GM12878 (cell line): ENCODE measurements around the gene ICA1. TPM values are rescaled to one million over a fixed set of nuclear protein-coding genes. Genes with fewer than 3 reads are reported as not detected.

Source experiments
- ATAC-seq: fragments of 200-7000 bp; cut with Tn5 transposase; 3 replicates; pipeline ENCODE4 v1.9.1; 2020; ENCODE audit warnings: mild to moderate bottlenecking, moderate library complexity
- BruUV-seq: library from RNA; stranded (reverse); fragments of 400-500 nt; replicated peaks from 2 replicates; lab custom pipeline; 2021; lab: Mats Ljungman, UMichigan
- CTCF ChIA-PET: fragments of 300-600 bp; sonication (Branson Sonifier 250); formaldehyde crosslinking; extraction: SDS; loops from one replicate; lab custom pipeline; 2021; ENCODE audit warnings: inconsistent platforms; lab: Yijun Ruan, JAX
- POLR2A ChIA-PET: fragments of 350-600 bp; formaldehyde crosslinking; extraction: SDS; loops from one replicate; lab custom pipeline; 2021; ENCODE audit warnings: inconsistent platforms; lab: Charles Lee
- RAD21 ChIA-PET: fragments of 300-600 bp; sonication (Branson Sonifier 250); formaldehyde crosslinking; loops from one replicate; lab custom pipeline; 2023; ENCODE audit warnings: antibody characterized with exemption; ENCODE audit not compliant: unreplicated experiment; lab: Charles Lee
- SMC1A ChIA-PET: fragments of 300-600 bp; sonication (Branson Sonifier 250); formaldehyde crosslinking; loops from one replicate; lab custom pipeline; 2023; ENCODE audit not compliant: unreplicated experiment, uncharacterized antibody; lab: Charles Lee
- DNase-seq: peaks from one replicate; pipeline ENCODE4 v3.0.0-alpha.2; 2011; ENCODE audit warnings: low read depth, low spot score
- FAIRE-seq: peaks from 3 replicates; lab custom pipeline; 2011; peaks lifted over from hg19 to GRCh38; lab: Jason Lieb, UNC
- H2AFZ ChIP-seq: 2 replicates; pipeline ENCODE4 v1.6.0; 2011; ENCODE audit warnings: low read depth, low read length, control low read depth; ENCODE audit not compliant: control insufficient read depth
- H3K27ac ChIP-seq: 2 replicates; pipeline ENCODE4 v1.5.1; 2011; ENCODE audit warnings: control low read depth; ENCODE audit not compliant: control insufficient read depth, insufficient read depth
- H3K27me3 ChIP-seq, 2 experiments: replicated peaks in 1 of 2; 2 replicates each; pipeline versions ENCODE4 v1.6.0 to v1.6.1; 2011; ENCODE audit warnings: low read length in 1 of 2; ENCODE audit not compliant: control insufficient read depth in 2 of 2, insufficient read depth in 2 of 2
- H3K36me3 ChIP-seq, 2 experiments: 2 replicates each; pipeline ENCODE4 v1.5.1; 2011; ENCODE audit warnings: low read length in 1 of 2; ENCODE audit not compliant: control insufficient read depth in 2 of 2, insufficient read depth in 2 of 2
- H3K4me1 ChIP-seq: 2 replicates; pipeline ENCODE4 v1.6.1; 2011; ENCODE audit warnings: mild to moderate bottlenecking, low read length, moderate library complexity, mixed read lengths; ENCODE audit not compliant: control insufficient read depth, insufficient read depth
- H3K4me2 ChIP-seq: 2 replicates; pipeline ENCODE4 v1.6.0; 2011; ENCODE audit warnings: control low read depth; ENCODE audit not compliant: control insufficient read depth, insufficient read depth
- H3K4me3 ChIP-seq: fragments of 200-600 bp; sonication (generic); 2 replicates; pipeline ENCODE4 v1.5.1; 2016
- H3K79me2 ChIP-seq: 2 replicates; pipeline ENCODE4 v1.6.0; 2011; ENCODE audit warnings: low read length; ENCODE audit not compliant: control insufficient read depth, insufficient read depth
- H3K9ac ChIP-seq: 2 replicates; pipeline ENCODE4 v1.8.0; 2011; ENCODE audit warnings: low read length, control low read depth, mixed read lengths; ENCODE audit not compliant: control insufficient read depth, insufficient read depth
- H3K9me3 ChIP-seq: replicated peaks from 3 replicates; pipeline ENCODE4 v1.5.1; 2011; ENCODE audit warnings: mild to moderate bottlenecking, low read length; ENCODE audit not compliant: control insufficient read depth, insufficient read depth
- H4K20me1 ChIP-seq: 2 replicates; pipeline ENCODE4 v1.6.0; 2011; ENCODE audit not compliant: control insufficient read depth, insufficient read depth
- BCL11A ChIP-seq: IDR thresholded peaks from 2 replicates; pipeline ENCODE4 v1.6.1; 2011; ENCODE audit warnings: low read depth, low read length
- EZH2 ChIP-seq: IDR thresholded peaks from 2 replicates; pipeline ENCODE4 v1.6.1; 2012; ENCODE audit warnings: low read depth, mild to moderate bottlenecking, control low read depth, inconsistent platforms, low read length, borderline replicate concordance; ENCODE audit not compliant: control insufficient read depth
- HCFC1 ChIP-seq: fragments of 150-350 bp; IDR thresholded peaks from 2 replicates; pipeline ENCODE4 v1.6.1; 2014; ENCODE audit warnings: low read length
- IRF3 ChIP-seq: fragments of 450-650 bp; IDR thresholded peaks from 2 replicates; pipeline ENCODE4 v1.6.1; 2014; ENCODE audit warnings: mild to moderate bottlenecking
- IRF4 ChIP-seq: IDR thresholded peaks from 2 replicates; pipeline ENCODE4 v1.6.1; 2011; ENCODE audit warnings: low read depth, low read length
- KLF5 ChIP-seq: fragments of 450-650 bp; IDR thresholded peaks from 2 replicates; pipeline ENCODE4 v1.6.1; 2014; ENCODE audit warnings: mild to moderate bottlenecking; ENCODE audit not compliant: partially characterized antibody
- MTA2 ChIP-seq: fragments of 450-650 bp; IDR thresholded peaks from 2 replicates; pipeline ENCODE4 v1.6.1; 2016; ENCODE audit warnings: low read depth, mild to moderate bottlenecking, moderate library complexity
- NKRF ChIP-seq: fragments of 450-650 bp; conservative IDR thresholded peaks from 2 replicates; pipeline ENCODE4 v1.6.1; 2017; ENCODE audit warnings: mild to moderate bottlenecking, moderate library complexity
- NR2C2 ChIP-seq: IDR thresholded peaks from 2 replicates; pipeline ENCODE4 v1.6.1; 2011; ENCODE audit warnings: borderline replicate concordance, low read depth; ENCODE audit not compliant: control insufficient read depth, insufficient read length
- PAX8 ChIP-seq: fragments of 450-650 bp; IDR thresholded peaks from 2 replicates; pipeline ENCODE4 v1.6.1; 2017; ENCODE audit warnings: mild to moderate bottlenecking, moderate library complexity
- PML ChIP-seq: IDR thresholded peaks from 2 replicates; pipeline ENCODE4 v1.6.1; 2012; ENCODE audit warnings: low read length, inconsistent platforms
- RBBP5 ChIP-seq: fragments of 200-600 bp; sonication (generic); conservative IDR thresholded peaks from 2 replicates; pipeline ENCODE4 v1.6.1; 2016
- RFX5 ChIP-seq: IDR thresholded peaks from 2 replicates; pipeline ENCODE4 v1.6.1; 2011; ENCODE audit warnings: low read depth, low read length, improper control_type of control experiment
- SIX5 ChIP-seq: IDR thresholded peaks from 2 replicates; pipeline ENCODE4 v1.6.1; 2011; ENCODE audit warnings: mild to moderate bottlenecking, low read depth, low read length, moderate library complexity; ENCODE audit not compliant: severe bottlenecking
- SMARCA5 ChIP-seq: fragments of 450-650 bp; IDR thresholded peaks from 2 replicates; pipeline ENCODE4 v1.6.1; 2017; ENCODE audit warnings: mild to moderate bottlenecking
- SMC3 ChIP-seq: IDR thresholded peaks from 2 replicates; pipeline ENCODE4 v1.6.1; 2011; ENCODE audit warnings: low read length, improper control_type of control experiment, borderline replicate concordance
- TCF12 ChIP-seq: IDR thresholded peaks from 2 replicates; pipeline ENCODE4 v1.6.1; 2011; ENCODE audit warnings: low read depth, mild to moderate bottlenecking, low read length
- ZNF24 ChIP-seq: fragments of 450-650 bp; IDR thresholded peaks from 2 replicates; pipeline ENCODE4 v1.6.1; 2017; ENCODE audit warnings: antibody characterized with exemption, mild to moderate bottlenecking
- ZNF592 ChIP-seq: fragments of 450-650 bp; IDR thresholded peaks from 2 replicates; pipeline ENCODE4 v1.6.1; 2017; ENCODE audit warnings: mild to moderate bottlenecking, moderate library complexity
- WGBS: methylation state at CpG from one replicate; pipeline ENCODE4 v1.1.6; 2016; ENCODE audit warnings: low lambda C conversion rate; ENCODE audit not compliant: insufficient replicate concordance, insufficient coverage; ENCODE audit errors: missing lambda C conversion rate; 5-methylcytosine and 5-hydroxymethylcytosine counted together
- in situ Hi-C: fragments of 300-500 bp; cut with MboI; formaldehyde crosslinking; loops from 9 replicates; pipeline ENCODE4 v1.14.3; 2018; ENCODE audit warnings: mixed read lengths
- intact Hi-C: fragments of 100-400 bp; cut with micrococcal nuclease; formaldehyde crosslinking; loops from one replicate; pipeline ENCODE4 v1.14.2; 2022; ENCODE audit not compliant: unreplicated experiment
- polyA plus RNA-seq, 11 experiments: library from polyadenylated mRNA; depleted of rRNA in 4 of 11; unstranded in 6 of 11; stranded (reverse) in 5 of 11; fragments of >200 nt; fragmentation: Nextera tagmentation in 4 of 11; fragmentation: Illumina TruSeq in 1 of 11; extraction: Ambion mirVana in 4 of 11; extraction: Trizol in 1 of 11; gene quantifications; 1 replicate in 1 of 11; 2 replicates in 10 of 11; pipeline versions ENCODE4 v1.2.1 to v1.2.3, GENCODE V29; 2011 to 2016; ENCODE audit warnings: inconsistent platforms in 2 of 11, missing spikeins in 2 of 11, low read depth in 1 of 11
- total RNA-seq, 4 experiments: library from RNA; depleted of rRNA in 3 of 4; stranded (reverse); fragments of >200 nt in 3 of 4; fragmentation: Illumina TruSeq in 1 of 4; extraction: Trizol in 1 of 4; gene quantifications; 2 replicates each; pipeline versions ENCODE4 v1.2.1 to v1.2.3, GENCODE V29; 2013 to 2021

The ICA1 gene
- total and polyA plus RNA-seq, 10 of the 15 experiments (the other 5 are each of a cell fraction or from before 2014, with no cell fraction given), result 1.3 to 35.1 (median 3.3) TPM

GRCh38 chr7:8216334-8216690 lies 45.7 kb downstream of the ICA1 start:
- intact Hi-C loops, result loop anchor here (5.0 kb wide), 6 partner anchors 399 to 1114 kb away; partner anchors contain the start of gene UMAD1
- Histone ChIP-seq H3K9me3 (no peaks in the 10 kb centered on the region), H3K36me3 (no peaks in the 10 kb centered on the region), H3K79me2 (no peaks in the 10 kb centered on the region), H3K4me3 (no peak overlapping the region), H2AFZ (no peak overlapping the region), H3K4me1 (no peaks in the 10 kb centered on the region), H3K9ac (no peak overlapping the region), H4K20me1 (no peaks in the 10 kb centered on the region), H3K4me2 (no peak overlapping the region), H3K27ac (no peak overlapping the region)
- RAD21 ChIA-PET, result interaction anchor here (0.7 to 4.5 kb wide), 16 partner anchors 23 to 1117 kb away, joined by 3 to 56 read pairs (median 4); no protein-coding TSS in a partner anchor
- BruUV-seq, result no TSS peak
- ATAC-seq (no peak), FAIRE-seq (no peak)
- in situ Hi-C loops, result loop anchor here (5.0 to 25.0 kb wide), 4 partner anchors 454 to 1114 kb away; no protein-coding TSS in a partner anchor
- CTCF ChIA-PET, result interaction anchor here (0.8 to 5.0 kb wide), 19 partner anchors 14 to 1113 kb away, joined by 3 to 37 read pairs (median 4); partner anchors contain the start of gene UMAD1
- SMC1A ChIA-PET, result interaction anchor here (0.7 to 6.8 kb wide), 21 partner anchors 11 to 792 kb away, joined by 3 to 70 read pairs (median 5); partner anchors contain the start of gene UMAD1
- no peak for TF ChIP-seq IRF3
- TF ChIP-seq ZNF24, result no peak
- TF ChIP-seq IRF4, result no peak
- TF ChIP-seq NKRF, result no peak
- no peak for TF ChIP-seq BCL11A
- TF ChIP-seq ZNF592, result no peak
- TF ChIP-seq RBBP5, result no peak
- TF ChIP-seq SMARCA5, result no peak
- no peak for TF ChIP-seq RFX5
- no peak for TF ChIP-seq NR2C2
- TF ChIP-seq PAX8, result no peak
- no peak for TF ChIP-seq PML
- no peak for TF ChIP-seq SMC3
- TF ChIP-seq SIX5, result no peak
- TF ChIP-seq HCFC1, result no peak
- no peak for TF ChIP-seq EZH2
- no peak for TF ChIP-seq KLF5
- TF ChIP-seq TCF12, result no peak
- no peak for TF ChIP-seq MTA2
- TF ChIP-seq, all 136 proteins: peak for 0
- WGBS, result 74% methylated on average over 3 of the region's 3 CpGs
- no peak for DNase-seq
- POLR2A ChIA-PET, result no interaction called here
- H3K27me3 ChIP-seq, result no peaks in the 10 kb centered on the region
